Lung (tissue), 12 donors: ENCODE measurements around the gene L3MBTL4. TPM values are rescaled to one million over a fixed set of nuclear protein-coding genes. Genes with fewer than 3 reads are reported as not detected.

Experiments
- ATAC-seq: fragments of 200-7000 bp; cut with Tn5 transposase; one replicate; pipeline ENCODE4 v1.9.1; 2020; ENCODE audit warnings: moderate number of reproducible peaks; ENCODE audit not compliant: insufficient read depth, low FRiP score
- DNase-seq, 3 donors: peaks; one replicate each; pipeline ENCODE4 v3.0.0-alpha.2; 2013 to 2017
- H3K27ac ChIP-seq, 2 donors: one replicate each; pipeline ENCODE4 v1.5.1; 2013; ENCODE audit warnings: mild to moderate bottlenecking in 2 of 2, moderate library complexity in 2 of 2, control low read depth in 1 of 2, inconsistent platforms in 1 of 2, low read depth in 1 of 2, low read length in 1 of 2
- H3K27me3 ChIP-seq, 3 donors: one replicate each; pipeline ENCODE4 v1.5.1; 2013; ENCODE audit warnings: low read length in 2 of 3; ENCODE audit not compliant: control insufficient read depth in 3 of 3, insufficient read depth in 3 of 3
- H3K36me3 ChIP-seq, 4 donors: one replicate each; pipeline ENCODE4 v1.5.1; 2013; ENCODE audit warnings: low read length in 4 of 4, mild to moderate bottlenecking in 1 of 4, moderate library complexity in 1 of 4; ENCODE audit not compliant: control insufficient read depth in 4 of 4, insufficient read depth in 4 of 4
- H3K4me1 ChIP-seq, 5 donors: one replicate each; pipeline ENCODE4 v1.5.1; 2013; ENCODE audit warnings: low read length in 5 of 5, mild to moderate bottlenecking in 2 of 5, moderate library complexity in 1 of 5; ENCODE audit not compliant: control insufficient read depth in 5 of 5, insufficient read depth in 5 of 5
- H3K4me3 ChIP-seq: one replicate; pipeline ENCODE4 v1.5.1; 2013; ENCODE audit warnings: mild to moderate bottlenecking, control low read depth, moderate library complexity
- H3K9ac ChIP-seq, 2 donors: one replicate each; pipeline ENCODE4 v1.5.1; 2013; ENCODE audit warnings: low read length in 2 of 2, control low read depth in 1 of 2; ENCODE audit not compliant: insufficient read depth in 1 of 2
- H3K9me3 ChIP-seq, 4 donors: one replicate each; pipeline ENCODE4 v1.5.1; 2013; ENCODE audit warnings: low read length in 3 of 4, mild to moderate bottlenecking in 1 of 4, moderate library complexity in 1 of 4; ENCODE audit not compliant: control insufficient read depth in 4 of 4, insufficient read depth in 3 of 4
- WGBS, 2 donors: extraction: QIAGEN DNeasy Blood & Tissue Kit; methylation state at CpG; one replicate each; pipeline ENCODE4 v1.1.7; 2013; 5-methylcytosine and 5-hydroxymethylcytosine counted together
- polyA plus RNA-seq, 2 donors: library from polyadenylated mRNA; stranded (reverse); fragments of 200-250 nt; gene quantifications; one replicate each; pipeline ENCODE4 v1.2.1, GENCODE V29; 2013
- total RNA-seq, 2 donors: library from RNA; depleted of rRNA in 1 of 2; stranded (reverse); fragments of >200 nt in 1 of 2; gene quantifications; one replicate each; pipeline ENCODE4 v1.2.1, GENCODE V29; 2014 to 2021
- TF ChIP-seq, protein P1 (sequence below): IDR thresholded peaks from 2 replicates; pipeline ENCODE4 v1.5.1; 2012; ENCODE audit warnings: mild to moderate bottlenecking; ENCODE audit errors: control extremely low read depth, extremely low read depth
- donor health status: control.
- donor health status: control.
- donor health status: Bipolar disorder and iron deficiency.
- donor health status: healthy.
- donor health status: DM: yes; HTN: yes; CAD: no.

The L3MBTL4 gene
- total and polyA plus RNA-seq, 4 donors = 2.8 to 16.8 (median 9.9) TPM

DNA sequence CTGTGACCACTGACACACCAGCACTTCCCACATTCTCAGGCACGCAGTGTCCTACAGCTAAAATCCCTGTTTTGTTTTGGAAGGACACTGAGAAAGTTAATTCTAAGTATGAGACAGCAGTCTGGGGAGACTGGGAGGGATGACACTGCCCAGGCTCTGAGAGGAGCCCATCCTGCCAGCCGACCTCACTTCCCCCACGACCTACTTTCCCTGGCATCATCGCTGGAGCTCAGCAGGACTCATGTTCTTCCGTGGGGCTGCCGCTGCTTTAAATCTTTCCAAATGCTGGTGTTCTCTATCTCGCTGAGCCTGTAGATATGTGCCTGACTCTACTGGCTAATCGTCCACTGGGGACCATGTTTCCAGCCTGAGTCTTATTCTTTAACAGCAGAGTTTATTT lies 450.6 kb downstream of the L3MBTL4 start:
- Histone ChIP-seq H3K4me1 (peaks cover 0 to 7% (median 2%) of the 10 kb centered on the region in 5 donors), H3K9ac (no peak overlapping the region), H3K36me3 (peaks cover 0 to 2% (median 0%) of the 10 kb centered on the region in 4 donors), H3K4me3 (no peak overlapping the region), H3K9me3 (peaks cover 0 to 2% (median 0%) of the 10 kb centered on the region in 4 donors), H3K27me3 (no peaks in the 10 kb centered on the region), H3K27ac (no peak overlapping the region)
- 89% methylated on average over 8 of the region's 8 CpGs for WGBS, 2 donors
- ATAC-seq (no peak), DNase-seq (no peak)
- TF ChIP-seq, protein P1, sequence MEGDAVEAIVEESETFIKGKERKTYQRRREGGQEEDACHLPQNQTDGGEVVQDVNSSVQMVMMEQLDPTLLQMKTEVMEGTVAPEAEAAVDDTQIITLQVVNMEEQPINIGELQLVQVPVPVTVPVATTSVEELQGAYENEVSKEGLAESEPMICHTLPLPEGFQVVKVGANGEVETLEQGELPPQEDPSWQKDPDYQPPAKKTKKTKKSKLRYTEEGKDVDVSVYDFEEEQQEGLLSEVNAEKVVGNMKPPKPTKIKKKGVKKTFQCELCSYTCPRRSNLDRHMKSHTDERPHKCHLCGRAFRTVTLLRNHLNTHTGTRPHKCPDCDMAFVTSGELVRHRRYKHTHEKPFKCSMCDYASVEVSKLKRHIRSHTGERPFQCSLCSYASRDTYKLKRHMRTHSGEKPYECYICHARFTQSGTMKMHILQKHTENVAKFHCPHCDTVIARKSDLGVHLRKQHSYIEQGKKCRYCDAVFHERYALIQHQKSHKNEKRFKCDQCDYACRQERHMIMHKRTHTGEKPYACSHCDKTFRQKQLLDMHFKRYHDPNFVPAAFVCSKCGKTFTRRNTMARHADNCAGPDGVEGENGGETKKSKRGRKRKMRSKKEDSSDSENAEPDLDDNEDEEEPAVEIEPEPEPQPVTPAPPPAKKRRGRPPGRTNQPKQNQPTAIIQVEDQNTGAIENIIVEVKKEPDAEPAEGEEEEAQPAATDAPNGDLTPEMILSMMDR = no peak

DNA sequence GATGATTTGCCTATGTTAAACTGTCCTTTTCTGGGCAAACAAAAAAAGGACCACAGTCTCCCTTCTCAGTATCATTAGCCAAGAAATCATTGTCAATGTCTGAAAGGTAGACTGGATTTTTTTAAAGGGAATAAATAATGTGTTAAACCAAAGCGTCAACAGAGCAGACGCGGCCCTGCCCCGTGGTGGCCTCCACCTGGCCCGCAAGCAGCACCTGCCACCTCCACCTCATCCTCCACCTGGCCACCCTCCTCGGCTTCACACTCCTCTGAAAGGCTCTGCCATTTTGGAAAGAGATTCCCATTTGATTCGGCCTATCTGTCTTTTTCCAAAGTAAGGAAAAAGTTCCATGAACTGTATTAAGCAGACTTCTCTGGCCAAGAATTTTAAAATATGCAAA lies 451.4 kb downstream of the L3MBTL4 start:
- Histone ChIP-seq H3K4me3 (no peak overlapping the region), H3K36me3 (peaks cover 0 to 2% (median 0%) of the 10 kb centered on the region in 4 donors), H3K27ac (no peak overlapping the region), H3K27me3 (no peaks in the 10 kb centered on the region), H3K9ac (no peak overlapping the region), H3K4me1 (peaks cover 0 to 7% (median 2%) of the 10 kb centered on the region in 5 donors), H3K9me3 (peaks cover 0 to 2% (median 0%) of the 10 kb centered on the region in 4 donors)
- DNase-seq (no peak), ATAC-seq (no peak)
- WGBS, 2 donors = 94 to 96% methylated on average over 7 of the region's 7 CpGs
- TF ChIP-seq, protein P1 = no peak

DNA sequence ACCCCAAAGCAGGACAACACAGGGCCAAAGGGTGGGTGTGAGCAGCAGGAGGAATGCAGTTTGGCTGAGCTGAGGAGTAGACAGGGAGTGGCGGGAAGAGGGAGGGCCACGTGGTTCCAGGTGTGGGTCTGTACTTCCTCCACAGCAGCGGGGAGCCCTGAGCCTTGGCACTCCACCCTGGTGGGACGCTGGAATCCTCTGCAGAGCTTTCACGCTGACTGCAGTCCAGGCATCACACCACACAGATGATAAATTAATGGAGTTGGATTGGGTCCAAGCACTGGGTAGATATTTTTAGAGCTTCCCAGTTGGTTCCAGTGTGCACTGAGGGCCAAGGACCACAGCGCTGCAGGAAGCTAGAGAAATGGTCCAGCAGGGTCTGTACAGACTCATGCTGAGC lies 452.3 kb downstream of the L3MBTL4 start:
- Histone ChIP-seq H3K27me3 (no peaks in the 10 kb centered on the region), H3K27ac (no peak overlapping the region), H3K4me3 (no peak overlapping the region), H3K4me1 (peaks cover 0 to 7% (median 2%) of the 10 kb centered on the region in 5 donors), H3K36me3 (no peaks in the 10 kb centered on the region), H3K9ac (no peak overlapping the region), H3K9me3 (no peaks in the 10 kb centered on the region)
- 62 to 69% methylated on average over 6 of the region's 6 CpGs for WGBS, 2 donors
- TF ChIP-seq, protein P1 = no peak
- DNase-seq (peak in 1 of 3 donors; percentile 35), ATAC-seq (no peak)

DNA sequence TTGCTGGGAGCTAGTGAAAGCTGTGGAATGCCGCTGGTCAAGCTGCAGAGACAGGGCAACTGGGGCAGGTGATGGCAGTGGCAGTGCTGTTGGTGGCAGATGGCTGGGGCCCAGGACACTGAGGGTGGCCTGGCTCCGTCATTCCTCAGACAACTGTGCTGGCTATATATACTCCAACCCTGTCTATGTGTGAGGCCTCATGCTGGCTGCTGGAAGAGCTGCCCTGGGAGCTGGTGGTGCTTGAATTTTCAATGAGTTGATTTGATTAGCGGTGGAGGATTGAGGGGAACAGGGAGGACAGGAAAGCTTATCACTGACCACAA lies 452.9 kb downstream of the L3MBTL4 start:
- ATAC-seq = no peak
- WGBS, 2 donors = 93 to 94% methylated on average over 3 of the region's 3 CpGs
- Histone ChIP-seq H3K4me3 (no peak overlapping the region), H3K27me3 (no peaks in the 10 kb centered on the region), H3K9me3 (no peaks in the 10 kb centered on the region), H3K36me3 (no peaks in the 10 kb centered on the region), H3K9ac (no peak overlapping the region), H3K4me1 (peaks cover 0 to 7% (median 2%) of the 10 kb centered on the region in 5 donors), H3K27ac (no peak overlapping the region)
- no peak for DNase-seq
- TF ChIP-seq, protein P1 = no peak
